Mesothelial cell of epicardium (in vitro differentiated cells): Measurements from ENCODE around the gene KDM4B. TPM values are rescaled to one million over a fixed set of nuclear protein-coding genes. Genes with fewer than 3 reads are reported as not detected.

Experiments
- DNase-seq, 2 experiments: peaks; one replicate each; pipeline ENCODE4 v3.0.0; 2021; ENCODE audit warnings: low spot score in 2 of 2; ENCODE audit not compliant: unreplicated experiment in 2 of 2
- H3K27ac Mint-ChIP-seq: 2 replicates; pipeline ENCODE4 v1.8.0; 2021; ENCODE audit warnings: mixed read lengths
- H3K27me3 Mint-ChIP-seq: 2 replicates; pipeline ENCODE4 v1.8.0; 2021; ENCODE audit warnings: low read depth, mixed read lengths
- H3K36me3 Mint-ChIP-seq: 2 replicates; pipeline ENCODE4 v1.8.0; 2021; ENCODE audit warnings: mixed read lengths
- H3K4me1 Mint-ChIP-seq: 2 replicates; pipeline ENCODE4 v1.8.0; 2021; ENCODE audit warnings: mixed read lengths
- H3K4me3 Mint-ChIP-seq: 2 replicates; pipeline ENCODE4 v1.8.0; 2021; ENCODE audit warnings: mild to moderate bottlenecking, moderate library complexity, mixed read lengths
- H3K9me3 Mint-ChIP-seq: 2 replicates; pipeline ENCODE4 v1.8.0; 2021; ENCODE audit warnings: mixed read lengths
- CTCF ChIP-seq: fragments of 200-600 bp; sonication (generic); IDR thresholded peaks from one replicate; pipeline ENCODE4 v1.5.0; 2021; ENCODE audit warnings: antibody characterized with exemption; ENCODE audit not compliant: unreplicated experiment
- total RNA-seq: library from RNA; stranded (reverse); gene quantifications from 3 replicates; pipeline ENCODE4 v1.2.1, GENCODE V29; 2021

KDM4B gene
- total RNA-seq, 1 donor from 2014 or later = 80.5 TPM

DNA sequence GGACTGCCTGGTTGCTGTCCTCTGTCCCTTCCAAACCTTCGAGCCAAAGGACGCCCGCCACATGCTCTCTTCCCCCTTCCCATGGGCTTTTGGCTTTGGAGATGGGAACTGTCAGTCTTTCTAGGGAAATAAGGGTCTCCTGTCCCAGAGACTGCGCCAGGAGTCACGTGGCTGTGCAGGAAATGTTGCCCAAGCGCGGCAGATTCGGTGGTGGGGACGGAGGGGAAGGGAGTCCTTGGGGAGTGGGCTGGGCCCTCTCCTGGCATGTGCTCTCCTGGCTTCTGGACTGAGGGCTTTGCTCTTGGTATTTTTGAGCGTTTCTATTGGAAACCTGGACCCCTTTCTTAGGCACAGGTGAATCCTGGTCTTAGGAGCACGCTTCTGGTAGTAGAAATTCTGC, 103.2 kb downstream of the KDM4B start:
- no peak overlapping the region for H3K27ac Mint-ChIP-seq
- DNase-seq = no peak
- no peak overlapping the region for H3K4me3 Mint-ChIP-seq
- TF ChIP-seq CTCF = no peak
- no peaks in the 10 kb centered on the region for H3K27me3 Mint-ChIP-seq
- no peaks in the 10 kb centered on the region for H3K9me3 Mint-ChIP-seq
- H3K36me3 Mint-ChIP-seq = peaks cover 8% of the 10 kb centered on the region
- H3K4me1 Mint-ChIP-seq = peaks cover 16% of the 10 kb centered on the region

DNA sequence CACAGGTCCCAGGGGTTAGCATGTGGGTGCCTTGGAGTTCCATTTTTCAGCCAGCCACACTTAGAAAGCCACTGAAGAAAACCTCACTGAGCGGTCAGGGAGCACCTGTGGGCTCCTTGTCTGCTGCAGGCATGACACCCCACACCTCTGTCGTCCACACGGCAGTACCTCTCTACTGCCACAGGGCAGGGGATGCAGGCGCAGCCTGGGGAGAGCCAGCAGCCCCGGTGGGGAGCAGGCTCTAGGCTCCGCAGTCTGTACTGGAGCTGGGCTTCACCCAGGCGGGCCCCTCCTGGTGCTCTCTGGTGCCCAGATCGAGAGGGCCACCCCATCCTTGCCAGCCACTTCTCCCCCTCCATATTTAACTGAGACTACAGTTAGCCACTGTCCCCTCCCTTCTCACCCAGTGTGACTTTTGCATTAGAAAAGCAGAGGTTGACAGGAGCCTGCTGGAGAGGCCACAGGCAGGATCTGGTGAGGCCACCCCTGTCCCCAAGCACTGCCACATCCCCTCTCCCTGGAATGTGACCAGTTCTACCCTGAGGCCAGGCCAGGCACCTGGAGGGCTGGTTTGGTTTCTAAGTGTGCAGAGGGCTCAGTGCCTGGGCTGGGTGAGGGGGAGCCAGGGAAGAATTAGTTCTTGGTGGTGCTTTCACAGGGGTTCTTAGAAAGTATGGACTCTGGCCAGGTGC, 104.4 kb downstream of the KDM4B start:
- Mint-ChIP-seq H3K4me3 (no peak overlapping the region), H3K9me3 (no peaks in the 10 kb centered on the region), H3K36me3 (peaks cover 8% of the 10 kb centered on the region), H3K4me1 (peaks cover 6% of the 10 kb centered on the region), H3K27me3 (no peaks in the 10 kb centered on the region), H3K27ac (no peak overlapping the region)
- TF ChIP-seq CTCF = no peak
- no peak for DNase-seq

DNA sequence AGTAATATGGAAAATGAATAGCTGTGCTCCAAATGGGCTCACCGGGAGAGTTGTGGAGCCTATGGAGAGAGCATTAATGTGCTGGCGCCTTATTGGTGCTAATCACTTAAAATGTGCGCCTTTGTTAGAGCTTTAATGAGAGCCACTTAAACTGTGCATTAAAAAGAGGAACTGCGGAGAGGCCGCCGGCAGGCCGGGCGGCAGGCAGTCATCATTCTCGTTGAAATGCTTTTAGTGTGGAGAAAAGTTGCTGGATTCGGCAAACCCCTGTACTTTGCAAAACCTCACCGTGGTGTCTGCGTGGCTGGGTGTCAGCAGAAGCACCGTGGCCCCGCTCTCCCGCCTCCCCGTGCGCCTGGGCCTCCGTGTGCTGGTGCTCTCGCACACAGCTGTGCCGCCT, 105.5 kb downstream of the KDM4B start:
- Mint-ChIP-seq H3K4me1 (peaks cover 2% of the 10 kb centered on the region), H3K36me3 (peaks cover 11% of the 10 kb centered on the region), H3K27me3 (no peaks in the 10 kb centered on the region), H3K4me3 (no peak overlapping the region), H3K27ac (no peak overlapping the region), H3K9me3 (no peaks in the 10 kb centered on the region)
- TF ChIP-seq CTCF = no peak
- no peak for DNase-seq

GRCh38 chr19:5074830-5075394, 106.0 kb downstream of the KDM4B start:
- Mint-ChIP-seq H3K27ac (no peak overlapping the region), H3K9me3 (no peaks in the 10 kb centered on the region), H3K4me1 (peaks cover 2% of the 10 kb centered on the region), H3K27me3 (no peaks in the 10 kb centered on the region), H3K36me3 (peaks cover 13% of the 10 kb centered on the region), H3K4me3 (no peak overlapping the region)
- no peak for TF ChIP-seq CTCF
- no peak for DNase-seq

DNA sequence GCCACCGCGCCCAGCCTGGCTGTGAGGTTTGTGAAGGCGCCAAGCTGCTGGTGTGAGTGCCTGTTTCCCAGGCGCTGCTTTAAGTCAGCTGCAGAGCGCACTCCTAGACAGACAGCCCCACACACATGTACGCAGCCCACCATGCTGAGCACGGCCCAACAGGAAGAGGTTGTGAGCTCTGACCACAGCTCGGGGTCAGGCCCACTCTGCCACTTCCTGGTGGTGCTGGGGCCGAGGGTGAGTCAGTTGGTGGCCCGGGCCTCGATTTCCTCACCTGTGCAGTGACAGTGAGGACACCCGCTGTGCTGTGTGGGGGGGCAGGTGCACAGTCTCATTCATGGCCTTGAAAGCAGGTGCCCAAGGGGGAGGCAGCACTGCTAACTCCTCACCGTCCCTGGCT, 106.7 kb downstream of the KDM4B start:
- DNase-seq = no peak
- TF ChIP-seq CTCF = no peak
- Mint-ChIP-seq H3K4me3 (no peak overlapping the region), H3K36me3 (peaks cover 19% of the 10 kb centered on the region), H3K4me1 (peaks cover 7% of the 10 kb centered on the region), H3K9me3 (no peaks in the 10 kb centered on the region), H3K27ac (no peak overlapping the region), H3K27me3 (no peaks in the 10 kb centered on the region)
